Esophagus squamous epithelium (tissue), 4 donors: ENCODE measurements around the gene GREB1.

Experiments used
- CTCF ChIP-seq, 6 experiments: fragments of 450-650 bp in 4 of 6; fragments of 200-600 bp in 2 of 6; sonication (generic) in 2 of 6; IDR thresholded peaks; one replicate each; pipeline ENCODE4 v1.5.1; 2016 to 2019; ENCODE audit warnings: antibody characterized with exemption in 6 of 6, mild to moderate bottlenecking in 4 of 6, moderate library complexity in 4 of 6
- POLR2A ChIP-seq, 4 donors: fragments of 450-650 bp; IDR thresholded peaks; one replicate each; pipeline ENCODE4 v1.6.1; 2017; ENCODE audit warnings: antibody characterized with exemption in 4 of 4, mild to moderate bottlenecking in 4 of 4, moderate library complexity in 3 of 4

- TF ChIP-seq CTCF (IDR thresholded peaks at IDR 0.05) (no peak), POLR2A (IDR thresholded peaks at IDR 0.05) (no peak)
Observed at GRCh38 chr2:11541693-11542274, 7.9 kb downstream of the GREB1 start.
